H9 (cell line): ENCODE data around the gene SGCD. TPM values are rescaled to one million over a fixed set of nuclear protein-coding genes. Genes with fewer than 3 reads are reported as not detected.
A peak's percentile ranks its signal among the peaks of the same experiment; 100 is the strongest.

ENCODE experiments used
- DNase-seq: peaks from one replicate; pipeline ENCODE4 v3.0.0-alpha.2; 2017
- H2AFZ ChIP-seq: one replicate; pipeline ENCODE4 v1.6.1; 2013; ENCODE audit warnings: mild to moderate bottlenecking, low read length, control low read depth, moderate library complexity
- H2AK5ac ChIP-seq: 2 replicates; pipeline ENCODE4 v1.6.1; 2013; ENCODE audit warnings: low read length, control low read depth, mixed read lengths; ENCODE audit not compliant: insufficient read length
- H2BK120ac ChIP-seq: one replicate; pipeline ENCODE4 v1.6.1; 2013; ENCODE audit warnings: low read depth, mild to moderate bottlenecking, low read length, control low read depth, inconsistent platforms; ENCODE audit not compliant: poor library complexity, severe bottlenecking
- H2BK12ac ChIP-seq: 2 replicates; pipeline ENCODE4 v1.6.1; 2013; ENCODE audit warnings: low read length, control low read depth, mixed read lengths, low read depth; ENCODE audit not compliant: insufficient read length
- H2BK15ac ChIP-seq: 2 replicates; pipeline ENCODE4 v1.6.1; 2013; ENCODE audit warnings: low read depth, low read length, control low read depth
- H2BK20ac ChIP-seq: one replicate; pipeline ENCODE4 v1.6.1; 2013; ENCODE audit warnings: low read depth, mild to moderate bottlenecking, low read length, control low read depth, inconsistent platforms; ENCODE audit not compliant: poor library complexity, severe bottlenecking
- H2BK5ac ChIP-seq: 2 replicates; pipeline ENCODE4 v1.6.1; 2013; ENCODE audit warnings: low read length, control low read depth, mixed read lengths; ENCODE audit not compliant: insufficient read length
- H3K14ac ChIP-seq: 2 replicates; pipeline ENCODE4 v1.6.1; 2013; ENCODE audit warnings: low read length, control low read depth; ENCODE audit not compliant: insufficient read depth
- H3K18ac ChIP-seq: 2 replicates; pipeline ENCODE4 v1.6.1; 2013; ENCODE audit warnings: low read depth, mild to moderate bottlenecking, mixed read lengths, low read length, control low read depth; ENCODE audit not compliant: insufficient read length
- H3K23ac ChIP-seq: 2 replicates; pipeline ENCODE4 v1.6.1; 2013; ENCODE audit warnings: low read length, control low read depth, mixed read lengths, low read depth; ENCODE audit not compliant: insufficient read length
- H3K23me2 ChIP-seq: 2 replicates; pipeline ENCODE4 v1.6.1; 2013; ENCODE audit warnings: low read depth, mild to moderate bottlenecking, mixed read lengths, low read length, control low read depth; ENCODE audit not compliant: insufficient read length, poor library complexity, severe bottlenecking
- H3K27ac ChIP-seq: 2 replicates; pipeline ENCODE4 v1.5.1; 2013; ENCODE audit warnings: low read length, control low read depth, mixed read lengths, low read depth; ENCODE audit not compliant: insufficient read length
- H3K27me3 ChIP-seq: 2 replicates; pipeline ENCODE4 v1.6.1; 2013; ENCODE audit warnings: low read length, control low read depth, inconsistent platforms; ENCODE audit not compliant: insufficient read depth
- H3K4ac ChIP-seq: 2 replicates; pipeline ENCODE4 v1.6.1; 2013; ENCODE audit warnings: low read depth, mild to moderate bottlenecking, control low read depth, inconsistent platforms, low read length, moderate library complexity
- H3K4me1 ChIP-seq: 2 replicates; pipeline ENCODE4 v1.6.1; 2013; ENCODE audit warnings: low read length, control low read depth, inconsistent platforms; ENCODE audit not compliant: insufficient read depth
- H3K4me2 ChIP-seq: 2 replicates; pipeline ENCODE4 v1.6.1; 2013; ENCODE audit warnings: low read length, control low read depth, mixed read lengths; ENCODE audit not compliant: insufficient read length, insufficient read depth
- H3K56ac ChIP-seq: 2 replicates; pipeline ENCODE4 v1.6.1; 2013; ENCODE audit warnings: low read depth, mild to moderate bottlenecking, mixed read lengths, low read length, control low read depth; ENCODE audit not compliant: insufficient read length
- H3K79me1 ChIP-seq: 2 replicates; pipeline ENCODE4 v1.6.1; 2013; ENCODE audit warnings: low read depth, mild to moderate bottlenecking, moderate library complexity, low read length, control low read depth, inconsistent platforms; ENCODE audit not compliant: insufficient read depth, poor library complexity, severe bottlenecking
- H3K79me2 ChIP-seq: 2 replicates; pipeline ENCODE4 v1.6.1; 2013; ENCODE audit warnings: low read length, control low read depth, inconsistent platforms; ENCODE audit not compliant: insufficient read depth
- H3K9ac ChIP-seq: 2 replicates; pipeline ENCODE4 v1.6.1; 2013; ENCODE audit warnings: low read length, control low read depth, mixed read lengths; ENCODE audit not compliant: insufficient read length; ENCODE audit errors: extremely low read depth
- H3K9me3 ChIP-seq: one replicate; pipeline ENCODE4 v1.6.1; 2013; ENCODE audit warnings: low read depth, low read length, inconsistent platforms; ENCODE audit not compliant: control insufficient read depth
- H3T11ph ChIP-seq: one replicate; pipeline ENCODE4 v1.6.1; 2013; ENCODE audit warnings: mild to moderate bottlenecking, low read length, control low read depth, inconsistent platforms
- H4K20me1 ChIP-seq: one replicate; pipeline ENCODE4 v1.6.1; 2013; ENCODE audit not compliant: control insufficient read depth, insufficient read length, insufficient read depth
- H4K5ac ChIP-seq: 2 replicates; pipeline ENCODE4 v1.6.1; 2013; ENCODE audit warnings: low read depth, mild to moderate bottlenecking, mixed read lengths, low read length, control low read depth; ENCODE audit not compliant: insufficient read length
- H4K8ac ChIP-seq: replicated peaks from 2 replicates; pipeline ENCODE4 v1.6.1; 2013; ENCODE audit warnings: low read length, control low read depth, mixed read lengths, low read depth; ENCODE audit not compliant: insufficient read length
- H4K91ac ChIP-seq: 2 replicates; pipeline ENCODE4 v1.6.1; 2013; ENCODE audit warnings: low read depth, mild to moderate bottlenecking, moderate library complexity, mixed read lengths, low read length, control low read depth; ENCODE audit not compliant: insufficient read length
- H3K27ac Mint-ChIP-seq, 3 experiments: 2 replicates in 2 of 3; 3 replicates in 1 of 3; pipeline ENCODE4 v1.8.0; 2020 to 2021; ENCODE audit warnings: mixed read lengths in 3 of 3, mild to moderate bottlenecking in 1 of 3, moderate library complexity in 1 of 3
- H3K27me3 Mint-ChIP-seq: 2 replicates; pipeline ENCODE4 v1.8.0; 2021; ENCODE audit warnings: low read depth, mild to moderate bottlenecking, moderate library complexity, mixed read lengths
- H3K36me3 Mint-ChIP-seq, 3 experiments: 2 replicates in 2 of 3; 3 replicates in 1 of 3; pipeline ENCODE4 v1.8.0; 2020 to 2021; ENCODE audit warnings: low read depth in 3 of 3, mixed read lengths in 3 of 3; ENCODE audit not compliant: insufficient read depth in 1 of 3
- H3K4me1 Mint-ChIP-seq, 2 experiments: 2 replicates each; pipeline ENCODE4 v1.8.0; 2020; ENCODE audit warnings: mixed read lengths in 2 of 2
- H3K4me3 Mint-ChIP-seq, 2 experiments: 2 replicates in 1 of 2; 3 replicates in 1 of 2; pipeline ENCODE4 v1.8.0; 2020 to 2021; ENCODE audit warnings: mild to moderate bottlenecking in 2 of 2, mixed read lengths in 2 of 2, moderate library complexity in 1 of 2
- H3K9me3 Mint-ChIP-seq, 2 experiments: 2 replicates in 1 of 2; 3 replicates in 1 of 2; pipeline ENCODE4 v1.8.0; 2020; ENCODE audit warnings: mild to moderate bottlenecking in 2 of 2, mixed read lengths in 2 of 2, moderate library complexity in 1 of 2
- WGBS: extraction: QIAGEN DNeasy Blood & Tissue Kit; methylation state at CpG from one replicate; pipeline ENCODE4 v1.1.7; 2013; ENCODE audit warnings: missing lambda C conversion rate, low lambda C conversion rate, mixed read lengths; ENCODE audit not compliant: insufficient read length; ENCODE audit errors: extremely low coverage; 5-methylcytosine and 5-hydroxymethylcytosine counted together
- total RNA-seq: library from RNA; stranded (reverse); gene quantifications from 2 replicates; pipeline ENCODE4 v1.2.1, GENCODE V29; 2021
- TF ChIP-seq, protein P1 (sequence below): fragments of 200-600 bp; sonication (generic); conservative IDR thresholded peaks from 3 replicates; pipeline ENCODE4 v1.8.0; 2021; ENCODE audit warnings: antibody characterized with exemption, mild to moderate bottlenecking

The SGCD gene
- total RNA-seq, 1 experiment from 2014 or later: 0.11 TPM

- Histone ChIP-seq H3T11ph (no peak overlapping the region), H3K18ac (no peak overlapping the region), H2BK12ac (no peak overlapping the region), H4K20me1 (no peaks in the 10 kb centered on the region), H2AK5ac (no peak overlapping the region), H3K9ac (no peak overlapping the region), H4K5ac (peak overlapping the region; percentile 78), H3K23ac (no peak overlapping the region), H2BK15ac (no peak overlapping the region), H2BK120ac (no peak overlapping the region), H4K91ac (no peak overlapping the region), H3K4me2 (no peak overlapping the region), H3K27me3 (no peaks in the 10 kb centered on the region), H2AFZ (no peak overlapping the region), H3K14ac (no peak overlapping the region), H3K23me2 (no peaks in the 10 kb centered on the region), H3K79me2 (no peaks in the 10 kb centered on the region), H3K4me1 (no peaks in the 10 kb centered on the region), H4K8ac (no peak overlapping the region), H3K56ac (no peak overlapping the region), H2BK20ac (no peak overlapping the region), H3K4ac (no peak overlapping the region), H2BK5ac (no peak overlapping the region), H3K79me1 (no peaks in the 10 kb centered on the region), H3K27ac (no peak overlapping the region), H3K9me3 (no peaks in the 10 kb centered on the region)
- WGBS: no CpG with 5 or more reads among the region's 2 CpGs
- H3K36me3 Mint-ChIP-seq: no peaks in the 10 kb centered on the region
- H3K4me3 Mint-ChIP-seq: no peak overlapping the region
- H3K4me1 Mint-ChIP-seq: peaks cover 4 to 5% of the 10 kb centered on the region in 2 experiments
- H3K27me3 Mint-ChIP-seq: no peaks in the 10 kb centered on the region
- no peak for DNase-seq
- TF ChIP-seq, protein P1, sequence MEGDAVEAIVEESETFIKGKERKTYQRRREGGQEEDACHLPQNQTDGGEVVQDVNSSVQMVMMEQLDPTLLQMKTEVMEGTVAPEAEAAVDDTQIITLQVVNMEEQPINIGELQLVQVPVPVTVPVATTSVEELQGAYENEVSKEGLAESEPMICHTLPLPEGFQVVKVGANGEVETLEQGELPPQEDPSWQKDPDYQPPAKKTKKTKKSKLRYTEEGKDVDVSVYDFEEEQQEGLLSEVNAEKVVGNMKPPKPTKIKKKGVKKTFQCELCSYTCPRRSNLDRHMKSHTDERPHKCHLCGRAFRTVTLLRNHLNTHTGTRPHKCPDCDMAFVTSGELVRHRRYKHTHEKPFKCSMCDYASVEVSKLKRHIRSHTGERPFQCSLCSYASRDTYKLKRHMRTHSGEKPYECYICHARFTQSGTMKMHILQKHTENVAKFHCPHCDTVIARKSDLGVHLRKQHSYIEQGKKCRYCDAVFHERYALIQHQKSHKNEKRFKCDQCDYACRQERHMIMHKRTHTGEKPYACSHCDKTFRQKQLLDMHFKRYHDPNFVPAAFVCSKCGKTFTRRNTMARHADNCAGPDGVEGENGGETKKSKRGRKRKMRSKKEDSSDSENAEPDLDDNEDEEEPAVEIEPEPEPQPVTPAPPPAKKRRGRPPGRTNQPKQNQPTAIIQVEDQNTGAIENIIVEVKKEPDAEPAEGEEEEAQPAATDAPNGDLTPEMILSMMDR: peak; percentile 40; the same call in 2 of the 3 replicates
- no peak overlapping the region for H3K27ac Mint-ChIP-seq
- H3K9me3 Mint-ChIP-seq: peaks cover 0 to 1% of the 10 kb centered on the region in 2 experiments; a peak in 2 of 5 replicates
Measured at GRCh38 chr5:156486394-156487238, 159.7 kb downstream of the SGCD start.
